22Rv1 (cell line): ENCODE measurements around the gene POLG.

ENCODE experiments used
- ZFX ChIP-seq: fragments of 450-650 bp; IDR thresholded peaks from 2 replicates; pipeline ENCODE4 v1.6.1; 2017; ENCODE audit warnings: antibody characterized with exemption, borderline replicate concordance
- TF ChIP-seq, protein P1 (sequence below): fragments of 450-650 bp; IDR thresholded peaks from 2 replicates; pipeline ENCODE4 v1.5.1; 2017; ENCODE audit warnings: mild to moderate bottlenecking

GRCh38 chr15:89358435-89358754, 23.8 kb upstream of the POLG start:
- TF ChIP-seq, protein P1, sequence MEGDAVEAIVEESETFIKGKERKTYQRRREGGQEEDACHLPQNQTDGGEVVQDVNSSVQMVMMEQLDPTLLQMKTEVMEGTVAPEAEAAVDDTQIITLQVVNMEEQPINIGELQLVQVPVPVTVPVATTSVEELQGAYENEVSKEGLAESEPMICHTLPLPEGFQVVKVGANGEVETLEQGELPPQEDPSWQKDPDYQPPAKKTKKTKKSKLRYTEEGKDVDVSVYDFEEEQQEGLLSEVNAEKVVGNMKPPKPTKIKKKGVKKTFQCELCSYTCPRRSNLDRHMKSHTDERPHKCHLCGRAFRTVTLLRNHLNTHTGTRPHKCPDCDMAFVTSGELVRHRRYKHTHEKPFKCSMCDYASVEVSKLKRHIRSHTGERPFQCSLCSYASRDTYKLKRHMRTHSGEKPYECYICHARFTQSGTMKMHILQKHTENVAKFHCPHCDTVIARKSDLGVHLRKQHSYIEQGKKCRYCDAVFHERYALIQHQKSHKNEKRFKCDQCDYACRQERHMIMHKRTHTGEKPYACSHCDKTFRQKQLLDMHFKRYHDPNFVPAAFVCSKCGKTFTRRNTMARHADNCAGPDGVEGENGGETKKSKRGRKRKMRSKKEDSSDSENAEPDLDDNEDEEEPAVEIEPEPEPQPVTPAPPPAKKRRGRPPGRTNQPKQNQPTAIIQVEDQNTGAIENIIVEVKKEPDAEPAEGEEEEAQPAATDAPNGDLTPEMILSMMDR, result no peak
- TF ChIP-seq ZFX, result no peak
